ENCODE data around the gene OGFR.

Gene OGFR

GRCh38 chr20:62784497-62784896, 20.1 kb upstream of the OGFR start:
- Histone ChIP-seq H3K4me1 (ENCODE audit: insufficient read depth, low read length) (peaks cover 6% of the 10 kb centered on the region; the same call in 1 of the 2 replicates), H3K36me3 (ENCODE audit: insufficient read depth, low read length) (no peaks in the 10 kb centered on the region), H3K9me3 (ENCODE audit: control insufficient read depth, insufficient read depth, low read length) (no peaks in the 10 kb centered on the region), H3K9ac (ENCODE audit: low read depth, low read length) (no peak overlapping the region)

- Histone ChIP-seq H3K4me1 (ENCODE audit: insufficient read depth, low read length) (peaks cover 6% of the 10 kb centered on the region; the same call in 1 of the 2 replicates), H3K36me3 (ENCODE audit: insufficient read depth, low read length) (no peaks in the 10 kb centered on the region), H3K9ac (ENCODE audit: low read depth, low read length) (no peak overlapping the region), H3K9me3 (ENCODE audit: control insufficient read depth, insufficient read depth, low read length) (no peaks in the 10 kb centered on the region)
Observed at GRCh38 chr20:62785393-62785792, 19.2 kb upstream of the OGFR start.

GRCh38 chr20:62786157-62786556, 18.5 kb upstream of the OGFR start:
- no peaks in the 10 kb centered on the region for H3K9me3 ChIP-seq (ENCODE audit: control insufficient read depth, insufficient read depth, low read length)
- H3K9ac ChIP-seq (ENCODE audit: low read depth, low read length), result no peak overlapping the region
- peaks cover 6% of the 10 kb centered on the region; the same call in 1 of the 2 replicates for H3K4me1 ChIP-seq (ENCODE audit: insufficient read depth, low read length)
- no peaks in the 10 kb centered on the region for H3K36me3 ChIP-seq (ENCODE audit: insufficient read depth, low read length)

- Histone ChIP-seq H3K9ac (ENCODE audit: low read depth, low read length) (no peak overlapping the region), H3K36me3 (ENCODE audit: insufficient read depth, low read length) (no peaks in the 10 kb centered on the region), H3K9me3 (ENCODE audit: control insufficient read depth, insufficient read depth, low read length) (no peaks in the 10 kb centered on the region), H3K4me1 (ENCODE audit: insufficient read depth, low read length) (peaks cover 6% of the 10 kb centered on the region; the same call in 1 of the 2 replicates)
Observed at GRCh38 chr20:62787321-62787720, 17.3 kb upstream of the OGFR start.

- Histone ChIP-seq H3K36me3 (ENCODE audit: insufficient read depth, low read length) (no peaks in the 10 kb centered on the region), H3K9me3 (ENCODE audit: control insufficient read depth, insufficient read depth, low read length) (no peaks in the 10 kb centered on the region), H3K9ac (ENCODE audit: low read depth, low read length) (no peak overlapping the region), H3K4me1 (ENCODE audit: insufficient read depth, low read length) (peaks cover under 1% of the 10 kb centered on the region; the same call in 1 of the 2 replicates)
Observed at GRCh38 chr20:62787866-62788265, 16.8 kb upstream of the OGFR start.

GRCh38 chr20:62788607-62789006, 16.0 kb upstream of the OGFR start:
- Histone ChIP-seq H3K9ac (ENCODE audit: low read depth, low read length) (no peak overlapping the region), H3K4me1 (ENCODE audit: insufficient read depth, low read length) (peaks cover under 1% of the 10 kb centered on the region; the same call in 1 of the 2 replicates), H3K36me3 (ENCODE audit: insufficient read depth, low read length) (no peaks in the 10 kb centered on the region), H3K9me3 (ENCODE audit: control insufficient read depth, insufficient read depth, low read length) (no peaks in the 10 kb centered on the region)

GRCh38 chr20:62790075-62790474, 14.6 kb upstream of the OGFR start:
- no peak overlapping the region for H3K9ac ChIP-seq (ENCODE audit: low read depth, low read length)
- H3K9me3 ChIP-seq (ENCODE audit: control insufficient read depth, insufficient read depth, low read length), result no peaks in the 10 kb centered on the region
- no peaks in the 10 kb centered on the region for H3K36me3 ChIP-seq (ENCODE audit: insufficient read depth, low read length)
- peaks cover 4% of the 10 kb centered on the region; the same call in 1 of the 2 replicates for H3K4me1 ChIP-seq (ENCODE audit: insufficient read depth, low read length)

- no peak overlapping the region; the same call in 1 of the 2 replicates for H3K9ac ChIP-seq (ENCODE audit: low read depth, low read length)
- H3K9me3 ChIP-seq (ENCODE audit: control insufficient read depth, insufficient read depth, low read length), result no peaks in the 10 kb centered on the region
- peaks cover 4% of the 10 kb centered on the region; the same call in 1 of the 2 replicates for H3K4me1 ChIP-seq (ENCODE audit: insufficient read depth, low read length)
- H3K36me3 ChIP-seq (ENCODE audit: insufficient read depth, low read length), result no peaks in the 10 kb centered on the region
Observed at GRCh38 chr20:62791301-62792181, 13.1 kb upstream of the OGFR start.

GRCh38 chr20:62792182-62792939, 12.3 kb upstream of the OGFR start:
- Histone ChIP-seq H3K9me3 (ENCODE audit: control insufficient read depth, insufficient read depth, low read length) (no peaks in the 10 kb centered on the region), H3K4me1 (ENCODE audit: insufficient read depth, low read length) (peaks cover 4% of the 10 kb centered on the region; the same call in 1 of the 2 replicates), H3K36me3 (ENCODE audit: insufficient read depth, low read length) (no peaks in the 10 kb centered on the region), H3K9ac (ENCODE audit: low read depth, low read length) (no peak overlapping the region)

- H3K9ac ChIP-seq (ENCODE audit: low read depth, low read length), result no peak overlapping the region
- peaks cover 4% of the 10 kb centered on the region; the same call in 1 of the 2 replicates for H3K4me1 ChIP-seq (ENCODE audit: insufficient read depth, low read length)
Observed at GRCh38 chr20:62792940-62793756, 11.5 kb upstream of the OGFR start.

GRCh38 chr20:62793757-62794006, 11.0 kb upstream of the OGFR start:
- Histone ChIP-seq H3K9ac (ENCODE audit: low read depth, low read length) (peak overlapping the region; percentile 49; the same call in 1 of the 2 replicates), H3K9me3 (ENCODE audit: control insufficient read depth, insufficient read depth, low read length) (no peaks in the 10 kb centered on the region), H3K36me3 (ENCODE audit: insufficient read depth, low read length) (no peaks in the 10 kb centered on the region), H3K4me1 (ENCODE audit: insufficient read depth, low read length) (peaks cover 4% of the 10 kb centered on the region; the same call in 1 of the 2 replicates)

More at GRCh38 chr20:62792940-62793756, 11.5 kb upstream of the OGFR start:
- no peaks in the 10 kb centered on the region for H3K36me3 ChIP-seq (ENCODE audit: insufficient read depth, low read length)
- no peaks in the 10 kb centered on the region for H3K9me3 ChIP-seq (ENCODE audit: control insufficient read depth, insufficient read depth, low read length)

- peaks cover 4% of the 10 kb centered on the region; the same call in 1 of the 2 replicates for H3K4me1 ChIP-seq (ENCODE audit: insufficient read depth, low read length)
- peak overlapping the region; percentile 84 for H3K9ac ChIP-seq (ENCODE audit: low read depth, low read length)
- H3K9me3 ChIP-seq (ENCODE audit: control insufficient read depth, insufficient read depth, low read length), result no peaks in the 10 kb centered on the region
- H3K36me3 ChIP-seq (ENCODE audit: insufficient read depth, low read length), result no peaks in the 10 kb centered on the region
Observed at GRCh38 chr20:62794007-62794724, 10.5 kb upstream of the OGFR start.

- H3K36me3 ChIP-seq (ENCODE audit: insufficient read depth, low read length), result no peaks in the 10 kb centered on the region
- peak overlapping the region; percentile 84 for H3K9ac ChIP-seq (ENCODE audit: low read depth, low read length)
- H3K9me3 ChIP-seq (ENCODE audit: control insufficient read depth, insufficient read depth, low read length), result no peaks in the 10 kb centered on the region
- peaks cover 4% of the 10 kb centered on the region; the same call in 1 of the 2 replicates for H3K4me1 ChIP-seq (ENCODE audit: insufficient read depth, low read length)
Observed at GRCh38 chr20:62795023-62795761, 9.4 kb upstream of the OGFR start.

Data from ES-I3 (cell line).